HG03442 (cell line): ENCODE data around the gene IFI27L1.

Experiments
- ATAC-seq: cut with Tn5 transposase; IDR thresholded peaks from one replicate; pipeline ENCODE4 v1.9.1; 2021; ENCODE audit warnings: mild to moderate bottlenecking, moderate library complexity; ENCODE audit not compliant: unreplicated experiment

Gene IFI27L1

DNA sequence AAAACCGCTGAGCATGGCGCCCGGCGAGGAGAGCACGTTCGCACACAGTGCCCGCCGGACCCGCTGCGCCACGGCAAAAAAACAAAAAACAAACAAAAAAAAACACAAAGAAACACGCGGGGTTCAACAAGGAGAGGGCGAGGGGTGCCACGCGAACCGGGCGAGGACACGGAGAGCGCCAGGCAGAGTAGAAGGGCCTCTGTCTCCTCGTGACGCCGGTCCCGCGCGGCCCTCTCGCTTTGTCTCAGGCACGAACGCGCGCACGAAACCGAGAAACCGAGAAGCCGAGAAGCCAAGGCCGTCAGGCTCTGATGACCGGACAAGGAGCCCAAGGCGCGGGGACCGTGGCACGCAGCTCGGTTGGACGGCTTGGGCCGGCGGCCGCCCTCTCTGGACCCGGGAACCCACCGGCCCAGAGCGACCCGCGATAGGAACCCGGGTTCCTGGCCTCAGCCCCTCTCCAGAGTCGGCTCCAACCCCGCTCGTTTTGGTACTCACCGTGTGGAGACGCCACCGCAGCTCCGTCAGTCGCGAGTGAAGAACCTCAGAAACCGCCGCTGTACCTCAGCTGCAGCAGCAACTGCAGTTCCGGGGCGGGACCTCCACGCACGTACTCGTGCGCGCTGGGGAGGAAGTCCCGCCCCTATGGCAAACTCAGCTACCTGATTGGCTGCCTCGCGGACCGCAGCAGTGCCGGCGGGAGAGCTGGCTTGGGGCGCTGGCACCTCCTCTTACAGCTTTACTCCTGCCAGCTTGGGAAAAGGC, at the start of gene IFI27L1, which contains the start of gene DDX24:
Gene IFI27L1, plus strand, starts transcription at position 690 of the 765 bp plus-strand sequence. CDS start 15,628 bp downstream, outside the sequence.
Gene DDX24, minus strand, starts transcription at position 582 of the 765 bp plus-strand sequence. CDS start 1,460 bp downstream, outside the sequence.
- peak; percentile 97 for ATAC-seq

GRCh38 chr14:94031883-94032279, 49.2 kb upstream of the IFI27L1 start:
- ATAC-seq, result no peak

DNA sequence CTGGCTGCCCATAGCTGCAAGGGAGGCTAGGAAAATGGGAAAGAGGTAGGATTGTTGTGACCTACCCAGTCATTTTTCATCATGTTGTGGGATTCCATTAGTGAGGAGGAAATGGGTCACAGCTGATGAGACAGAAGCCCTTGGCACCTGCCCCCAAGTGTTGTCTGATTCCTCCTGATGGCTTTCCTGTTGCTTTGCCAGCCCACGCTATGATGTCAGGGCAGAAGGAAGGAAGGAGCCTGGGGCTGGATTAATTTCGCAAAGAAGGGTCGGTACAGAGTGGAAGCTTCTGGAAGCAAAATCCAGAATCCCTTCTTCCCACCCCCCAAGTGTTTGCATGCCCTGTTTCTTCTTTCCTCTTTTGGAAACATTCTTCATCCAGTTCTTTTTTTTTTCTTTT, 46.2 kb upstream of the IFI27L1 start:
- no peak for ATAC-seq

DNA sequence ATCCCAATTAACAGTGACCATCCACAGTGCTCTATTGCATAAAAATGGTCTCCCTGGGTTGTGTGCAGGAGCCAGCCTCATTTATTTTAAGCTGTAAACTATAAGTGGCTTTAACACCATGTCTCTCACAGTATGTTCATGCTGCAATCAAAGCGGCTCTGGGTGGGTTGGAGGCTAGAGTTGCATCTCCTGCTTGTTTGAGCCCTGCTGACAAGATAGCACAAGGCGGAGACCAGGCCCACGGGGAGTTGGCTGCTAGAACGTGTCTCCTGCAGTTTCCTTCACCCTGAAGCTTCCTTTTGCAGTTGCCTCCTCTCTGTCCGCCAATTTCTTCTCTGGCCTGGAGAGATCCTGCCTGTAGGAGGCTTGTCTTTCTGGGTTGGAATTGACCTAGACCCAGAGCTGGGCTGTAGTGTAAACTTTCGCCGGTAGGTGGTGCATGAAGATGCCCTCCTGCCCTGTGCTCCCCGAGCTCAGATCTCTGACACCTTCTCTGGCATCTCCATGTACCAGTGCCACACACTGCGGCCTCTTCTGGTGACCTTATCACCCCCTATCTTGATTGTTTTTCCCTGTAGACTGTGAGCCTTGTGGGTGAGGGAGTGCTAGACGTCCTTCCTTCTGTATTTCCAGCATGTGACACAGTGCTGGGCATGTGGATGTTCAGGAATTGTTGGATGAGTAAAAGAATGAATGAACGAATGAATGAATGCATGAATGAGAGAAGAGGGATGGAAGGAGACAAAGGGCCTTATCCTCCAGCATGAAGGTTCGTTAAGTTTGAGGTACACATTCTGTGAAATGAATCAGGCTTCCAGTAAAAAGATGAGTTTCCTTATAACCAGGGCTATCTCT, 44.6 kb upstream of the IFI27L1 start:
- ATAC-seq, result peak; percentile 79

- ATAC-seq, result no peak
Observed at GRCh38 chr14:94037954-94038353, 43.2 kb upstream of the IFI27L1 start.

DNA sequence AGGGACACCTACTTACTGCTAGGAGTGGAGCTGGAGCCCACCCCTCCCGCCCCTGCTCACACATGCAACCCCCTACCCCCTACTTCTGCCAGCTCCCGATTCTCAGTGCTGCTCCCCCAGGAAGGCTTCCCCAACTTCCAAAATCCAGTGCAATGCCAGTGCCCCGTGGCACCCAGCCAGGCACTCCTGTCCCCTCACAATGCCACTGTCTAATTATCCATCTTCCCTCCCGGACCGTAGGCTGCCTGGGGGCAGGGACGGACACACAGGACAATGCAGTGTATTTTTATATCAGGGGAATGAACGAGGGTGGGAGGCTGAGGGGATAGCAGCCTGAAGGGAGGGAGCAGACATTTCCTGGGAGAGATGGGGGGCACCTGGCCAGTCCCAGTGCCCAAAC, 42.6 kb upstream of the IFI27L1 start:
- no peak for ATAC-seq

DNA sequence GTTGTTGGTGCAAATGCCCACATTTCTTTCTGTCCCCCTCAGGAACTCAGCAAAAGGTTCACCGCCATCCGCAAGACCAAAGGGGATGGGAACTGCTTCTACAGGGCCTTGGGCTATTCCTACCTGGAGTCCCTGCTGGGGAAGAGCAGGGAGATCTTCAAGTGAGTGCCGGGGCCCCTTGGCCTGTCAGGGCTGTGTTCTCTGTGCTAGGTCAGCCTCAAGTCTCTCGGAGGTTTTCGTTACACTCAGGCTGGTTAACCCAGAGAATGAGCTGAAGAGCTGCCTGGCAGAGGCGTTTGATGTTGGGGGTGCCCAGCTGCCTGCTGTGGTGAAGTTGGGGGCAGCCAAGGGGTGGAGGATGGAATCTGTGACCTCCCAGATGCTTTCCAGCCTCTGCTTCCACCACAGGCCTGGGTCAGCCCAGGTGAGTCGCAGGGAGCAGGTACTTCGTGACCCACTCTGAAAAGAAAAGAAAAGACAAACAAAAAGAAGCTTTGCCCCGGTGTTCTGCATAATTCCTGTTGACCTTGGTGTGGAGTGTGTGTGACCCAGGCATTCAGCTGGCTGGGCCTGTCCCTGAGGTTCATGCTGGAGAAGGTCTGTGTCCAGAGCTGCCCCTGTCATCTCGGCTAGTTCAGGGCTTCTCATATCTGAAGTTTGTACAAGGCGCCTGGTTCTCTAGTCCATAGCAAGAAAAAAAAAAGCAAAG, 42.0 kb upstream of the IFI27L1 start:
- no peak for ATAC-seq

DNA sequence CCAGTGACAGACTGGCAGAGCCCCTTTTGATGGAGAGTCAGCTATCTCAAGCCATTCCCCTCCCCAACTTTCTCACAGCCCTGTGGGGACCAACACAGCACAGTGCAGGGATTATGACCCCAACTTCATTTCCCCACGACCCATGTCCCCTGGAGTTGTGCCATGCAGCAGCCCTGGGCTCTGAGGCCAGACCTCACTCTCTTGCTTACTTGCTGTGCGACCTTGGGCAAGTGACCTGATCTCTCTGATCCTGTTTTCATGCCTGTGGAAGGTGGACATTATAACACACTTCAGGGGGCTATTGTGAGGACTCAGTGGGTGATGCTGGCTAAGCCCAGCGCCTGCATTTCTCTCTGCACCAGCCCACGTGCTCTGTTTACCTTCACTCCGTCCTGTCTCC, 40.9 kb upstream of the IFI27L1 start:
- no peak for ATAC-seq

- ATAC-seq, result no peak
Observed at GRCh38 chr14:94040796-94041195, 40.3 kb upstream of the IFI27L1 start.

DNA sequence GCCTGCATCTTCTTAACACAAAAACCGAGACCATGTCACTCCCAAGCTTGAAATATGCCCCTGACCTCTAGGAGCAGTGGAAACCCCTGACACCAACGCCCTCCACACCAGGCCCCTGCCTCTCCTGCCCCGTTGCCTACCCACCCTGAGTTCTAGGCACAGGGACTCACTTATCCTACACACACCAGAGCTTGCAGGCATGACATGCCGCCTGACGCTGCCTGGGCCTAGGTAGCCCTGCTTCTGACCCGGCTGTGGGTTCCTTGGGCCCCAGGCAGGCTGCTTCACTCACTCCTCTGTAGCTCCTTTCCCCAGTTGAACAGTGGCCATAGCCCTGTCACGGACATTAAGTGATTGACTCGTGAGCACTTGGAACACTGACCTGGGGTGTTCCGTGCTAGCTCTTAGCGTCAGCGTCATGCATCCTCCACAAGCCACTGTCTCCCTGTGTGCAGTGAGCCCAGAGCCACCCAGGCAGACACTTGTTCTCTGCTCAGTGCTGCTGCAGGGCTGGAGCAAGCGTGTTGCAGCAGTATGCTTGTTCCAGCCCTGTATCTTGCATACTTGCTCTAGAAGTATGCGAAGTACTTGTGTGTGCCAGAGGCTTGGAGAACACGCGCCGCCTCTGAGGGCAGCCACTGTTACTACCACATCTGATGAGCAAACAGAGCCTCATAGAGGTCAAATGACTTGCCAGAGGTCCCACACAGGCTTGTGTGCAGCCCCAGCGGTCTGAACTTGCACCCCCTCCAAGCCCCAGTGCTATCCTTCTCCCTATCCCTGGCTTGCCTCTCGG, 39.4 kb upstream of the IFI27L1 start:
- ATAC-seq, result no peak

GRCh38 chr14:94042433-94043091, 38.5 kb upstream of the IFI27L1 start:
- ATAC-seq, result no peak

DNA sequence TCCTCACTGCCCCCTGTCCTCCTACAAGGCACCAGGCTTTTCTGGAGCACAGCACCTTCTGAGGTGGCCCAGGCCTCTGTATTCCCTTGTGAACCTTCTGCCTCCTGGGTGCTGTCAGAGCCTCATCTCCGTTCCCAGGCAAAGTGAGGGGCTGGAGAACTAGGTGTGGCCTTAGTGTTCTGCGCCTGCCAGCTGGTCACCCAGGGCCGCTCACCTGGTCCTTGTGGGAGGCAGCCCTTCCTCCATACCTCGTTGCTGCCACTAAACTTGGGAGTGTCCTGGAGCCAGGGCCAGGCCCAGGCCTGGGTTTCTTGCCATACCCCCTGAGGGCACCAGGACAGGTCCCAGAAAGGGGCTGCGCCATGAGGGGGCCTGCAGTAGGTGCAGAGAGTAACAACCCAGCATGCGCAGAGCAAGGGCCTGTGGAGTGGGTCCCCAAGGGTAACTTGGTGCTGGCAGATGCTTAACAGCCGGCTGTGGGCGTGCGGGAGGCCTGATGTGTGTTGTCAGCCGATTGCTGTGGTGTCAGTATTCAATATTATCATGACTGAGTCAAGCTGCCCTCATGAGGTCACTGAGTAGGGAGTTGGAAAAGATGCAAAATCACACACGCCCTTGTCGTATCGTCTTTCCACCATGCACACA, 37.9 kb upstream of the IFI27L1 start:
- ATAC-seq, result no peak

- no peak for ATAC-seq
Observed at GRCh38 chr14:94043756-94044475, 37.2 kb upstream of the IFI27L1 start.

GRCh38 chr14:94044476-94045091, 36.5 kb upstream of the IFI27L1 start:
- ATAC-seq, result no peak

DNA sequence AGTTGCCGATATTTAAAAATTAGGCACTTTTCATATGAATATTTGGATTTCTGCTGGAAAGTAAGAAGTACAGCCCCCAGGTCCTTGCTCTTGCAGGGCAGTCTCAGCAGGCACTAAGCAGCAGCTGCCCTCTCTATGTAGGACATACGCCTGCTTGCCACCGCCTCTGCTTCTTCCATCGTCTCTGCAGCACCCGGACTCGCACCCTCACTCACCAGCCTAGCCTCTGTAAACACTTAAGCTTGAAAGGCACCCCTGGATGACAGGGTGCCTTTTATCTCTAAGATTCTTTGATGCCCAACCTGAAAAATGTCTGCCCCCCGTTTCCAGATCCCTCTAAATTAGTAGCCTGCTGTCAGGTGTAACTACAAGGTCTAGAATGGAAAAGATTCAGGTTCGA, 36.0 kb upstream of the IFI27L1 start:
- no peak for ATAC-seq

DNA sequence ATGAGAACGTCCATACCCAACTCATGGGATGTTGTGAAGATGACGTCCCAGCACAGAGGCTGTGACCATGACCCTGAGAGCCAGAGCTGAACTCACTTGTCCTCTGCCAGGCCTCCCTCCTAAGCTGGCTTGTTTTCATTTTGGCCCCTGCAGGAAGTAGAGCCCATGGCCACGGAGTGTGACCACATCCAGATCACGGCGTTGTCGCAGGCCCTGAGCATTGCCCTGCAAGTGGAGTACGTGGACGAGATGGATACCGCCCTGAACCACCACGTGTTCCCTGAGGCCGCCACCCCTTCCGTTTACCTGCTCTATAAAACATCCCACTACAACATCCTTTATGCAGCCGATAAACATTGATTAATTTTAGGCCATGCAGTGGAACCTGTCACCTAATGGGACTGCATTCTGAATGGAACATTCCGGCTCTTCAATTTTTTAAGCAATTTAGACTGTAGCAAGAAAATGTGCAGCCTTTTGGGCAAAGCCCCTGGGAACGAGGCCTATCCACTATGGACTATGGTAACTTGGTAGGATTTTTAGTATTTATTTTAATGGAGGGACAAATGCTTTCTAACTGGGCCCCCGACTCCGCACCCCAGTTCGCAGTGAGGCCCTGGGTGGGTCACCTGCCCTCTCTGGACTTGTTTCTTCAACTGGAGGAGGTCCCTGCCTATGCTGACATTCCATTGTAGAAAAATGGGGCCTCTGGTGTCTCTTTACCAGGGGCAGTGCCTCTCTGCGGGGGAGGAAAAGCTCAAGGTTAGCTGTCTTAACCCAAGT, 35.4 kb upstream of the IFI27L1 start:
- ATAC-seq, result no peak

DNA sequence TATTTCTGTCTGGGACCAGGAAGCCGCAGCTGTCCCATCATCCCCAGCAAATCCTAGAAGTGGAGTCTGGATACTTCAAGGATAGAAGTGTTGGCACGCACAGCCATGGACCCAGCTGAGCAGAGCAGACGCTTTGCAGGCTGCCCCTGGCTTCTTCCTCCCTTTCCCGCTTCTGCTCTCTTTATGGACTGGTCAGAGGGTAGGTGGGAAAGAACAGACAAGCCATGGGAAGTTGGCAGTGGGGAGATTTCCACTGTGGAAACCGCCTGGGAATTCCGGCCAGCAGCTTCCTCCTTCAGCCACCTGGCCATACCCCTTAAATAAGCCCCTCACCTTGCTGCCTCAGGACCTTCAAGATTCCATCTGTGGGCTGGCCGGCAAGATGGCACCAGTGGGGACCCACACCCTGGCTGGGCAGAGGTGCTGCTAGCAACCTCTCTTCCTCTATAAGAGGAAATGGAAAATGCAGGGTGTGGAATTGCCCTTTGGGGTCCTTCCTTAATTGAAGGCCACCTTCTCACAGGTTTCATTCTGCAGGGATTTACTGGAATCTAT, 34.3 kb upstream of the IFI27L1 start:
- no peak for ATAC-seq
